HG03064 (cell line): ENCODE measurements around the gene KMT2A.
"Not testable (repeated sequence)": the region's sequence is repeated elsewhere in the genome, so short reads cannot be mapped to it uniquely, and the experiment has no call there.

Source experiments
- ATAC-seq: cut with Tn5 transposase; IDR thresholded peaks from one replicate; pipeline ENCODE4 v1.9.1; 2021; ENCODE audit warnings: low read depth; ENCODE audit not compliant: unreplicated experiment

The KMT2A gene

GRCh38 chr11:118481238-118481637 lies 44.9 kb downstream of the KMT2A start:
- not testable (repeated sequence) for ATAC-seq

GRCh38 chr11:118484405-118484804 lies 48.1 kb downstream of the KMT2A start:
- no peak for ATAC-seq

- no peak for ATAC-seq
These were observed 49.0 kb downstream of the KMT2A start for GRCh38 chr11:118485273-118485672.

- ATAC-seq: no peak
These were observed 52.3 kb downstream of the KMT2A start for GRCh38 chr11:118488480-118489109.

GRCh38 chr11:118491041-118491440 lies 54.7 kb downstream of the KMT2A start:
- ATAC-seq: no peak

- ATAC-seq: no peak
These were observed 61.5 kb downstream of the KMT2A start for GRCh38 chr11:118497831-118498230.

- ATAC-seq: no peak
These were observed 66.9 kb downstream of the KMT2A start for GRCh38 chr11:118503216-118503615.

GRCh38 chr11:118511601-118512000 lies 75.3 kb downstream of the KMT2A start:
- no peak for ATAC-seq

GRCh38 chr11:118514103-118514502 lies 77.8 kb downstream of the KMT2A start:
- ATAC-seq: no peak

GRCh38 chr11:118519549-118519948 lies 83.3 kb downstream of the KMT2A start:
- no peak for ATAC-seq

GRCh38 chr11:118521892-118522311 lies 85.6 kb downstream of the KMT2A start:
- no peak for ATAC-seq

GRCh38 chr11:118522571-118523072 lies 86.3 kb downstream of the KMT2A start:
- no peak for ATAC-seq

- ATAC-seq: no peak
These were observed 88.1 kb downstream of the KMT2A start for GRCh38 chr11:118524356-118524755.

- ATAC-seq: no peak
These were observed 88.6 kb downstream of the KMT2A start for GRCh38 chr11:118524757-118525470.

- no peak for ATAC-seq
These were observed 90.4 kb downstream of the KMT2A start for GRCh38 chr11:118526688-118527087.

GRCh38 chr11:118527109-118527508 lies 90.8 kb downstream of the KMT2A start, which contains the start of gene TTC36:
TTC36 (plus strand) TSS chr11:118527474; CDS start chr11:118527495, 21 bp downstream.
- ATAC-seq: no peak

- ATAC-seq: no peak
These were observed 92.2 kb downstream of the KMT2A start for GRCh38 chr11:118528511-118528910.

- ATAC-seq: no peak
These were observed 93.4 kb downstream of the KMT2A start for GRCh38 chr11:118529584-118530175.

- ATAC-seq: no peak
These were observed 93.9 kb downstream of the KMT2A start for GRCh38 chr11:118530180-118530682.

- no peak for ATAC-seq
These were observed 94.6 kb downstream of the KMT2A start, which contains the start of gene TMEM25 for GRCh38 chr11:118530683-118531596. TMEM25 (plus strand) TSS chr11:118531192; CDS start chr11:118531802, 610 bp downstream.
